Activated CD8-positive, alpha-beta T cell treated with anti-CD3 and anti-CD28 coated beads, Interleukin-2, amount 10 ng/mL, durations not matched to agents 7 days and 5 days (primary cell): ENCODE data around the gene BRD9. TPM values are rescaled to one million over a fixed set of nuclear protein-coding genes. Genes with fewer than 3 reads are reported as not detected.
"Not testable (repeated sequence)": the region's sequence is repeated elsewhere in the genome, so short reads cannot be mapped to it uniquely, and the experiment has no call there.

Experiments used
- ATAC-seq: fragments of 150-1000 bp; cut with Tn5 transposase; one replicate; pipeline ENCODE4 v1.10.0; 2021; ENCODE audit warnings: moderate library complexity
- CTCF ChIA-PET: fragments of 350-600 bp; sonication (Branson Sonifier 250); formaldehyde crosslinking; loops from one replicate; lab custom pipeline; 2021; ENCODE audit warnings: antibody characterized with exemption; lab: Charles Lee
- POLR2A ChIA-PET: fragments of 350-600 bp; sonication (Branson Sonifier 250); formaldehyde crosslinking; loops from one replicate; lab custom pipeline; 2021; ENCODE audit warnings: antibody characterized with exemption; lab: Charles Lee
- DNase-seq: peaks from one replicate; pipeline ENCODE4 v3.0.0-alpha.2; 2020
- H3K27ac Mint-ChIP-seq: one replicate; pipeline ENCODE4 v1.8.0; 2021; ENCODE audit warnings: mild to moderate bottlenecking, mixed read lengths
- H3K27me3 Mint-ChIP-seq: one replicate; pipeline ENCODE4 v1.8.0; 2021; ENCODE audit warnings: low read depth, mixed read lengths
- H3K36me3 Mint-ChIP-seq: one replicate; pipeline ENCODE4 v1.8.0; 2021; ENCODE audit warnings: low read depth, mixed read lengths
- H3K4me1 Mint-ChIP-seq: one replicate; pipeline ENCODE4 v1.8.0; 2021; ENCODE audit warnings: low read depth, mixed read lengths
- H3K4me3 Mint-ChIP-seq: one replicate; pipeline ENCODE4 v1.8.0; 2021; ENCODE audit warnings: mild to moderate bottlenecking, mixed read lengths
- H3K9me3 Mint-ChIP-seq: one replicate; pipeline ENCODE4 v1.8.0; 2022; ENCODE audit warnings: mixed read lengths; ENCODE audit not compliant: insufficient read depth
- total RNA-seq, 2 experiments: library from RNA; stranded (reverse); gene quantifications; one replicate each; pipeline ENCODE4 v1.2.3, GENCODE V29; 2021

BRD9 gene
- total RNA-seq = 10 to 100 TPM; 58.9 to 60.7 TPM

DNA sequence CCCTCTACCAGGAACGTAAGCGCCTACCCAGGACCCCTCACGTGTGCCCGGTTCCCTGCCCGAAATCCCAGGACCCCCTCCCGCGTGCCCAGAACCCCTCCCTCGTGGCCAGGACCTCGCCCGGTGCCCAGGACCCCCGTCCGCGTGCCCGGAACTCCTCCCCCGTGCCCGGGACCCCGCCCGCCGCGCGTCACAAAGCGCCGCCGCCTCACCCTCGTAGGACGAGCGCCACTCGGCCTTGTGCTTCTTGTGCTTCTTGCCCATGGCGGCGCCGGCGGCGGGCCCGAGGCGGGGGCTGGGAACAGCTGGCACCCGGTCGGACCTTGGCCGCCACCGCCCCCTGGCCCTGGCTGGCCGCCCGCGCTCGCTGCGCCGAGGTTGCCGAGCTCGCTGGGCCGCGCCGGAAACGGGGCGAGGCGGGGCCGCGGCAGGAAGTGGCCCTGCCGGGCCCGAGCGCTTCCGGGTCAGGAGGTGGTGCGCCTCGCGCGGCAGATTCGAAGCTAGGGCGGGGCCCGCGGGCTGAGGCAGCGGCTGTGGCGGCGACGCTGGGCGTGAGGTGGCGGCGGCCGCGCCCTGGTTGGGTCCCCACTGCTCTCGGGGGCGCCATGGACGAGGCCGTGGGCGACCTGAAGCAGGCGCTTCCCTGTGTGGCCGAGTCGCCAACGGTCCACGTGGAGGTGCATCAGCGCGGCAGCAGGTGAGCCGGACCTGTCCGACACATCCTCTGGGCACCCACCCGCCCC, at the start of gene BRD9, which contains the start of gene TRIP13:
TSS of gene BRD9 (minus strand) at position 408 of the 743 bp plus-strand sequence. CDS start at position 264, 144 bp downstream.
TSS of gene TRIP13 (plus strand) at position 491 of the 743 bp plus-strand sequence. CDS start at position 606, 115 bp downstream.
- no peaks in the 10 kb centered on the region for H3K27me3 Mint-ChIP-seq
- H3K36me3 Mint-ChIP-seq = peaks cover 69% of the 10 kb centered on the region
- CTCF ChIA-PET = interaction anchor here (1.0 to 3.4 kb wide), 4 partner anchors 10 to 223 kb away, joined by 3 to 22 read pairs (median 4); no protein-coding TSS in a partner anchor
- peaks cover 45% of the 10 kb centered on the region for H3K4me1 Mint-ChIP-seq
- peak within 1 kb of the TSS; percentile 93 for H3K27ac Mint-ChIP-seq
- H3K9me3 Mint-ChIP-seq = no peaks in the 10 kb centered on the region
- peak within 1 kb of the TSS; percentile 90 for H3K4me3 Mint-ChIP-seq
- POLR2A ChIA-PET = interaction anchor here (0.7 to 1.7 kb wide), 4 partner anchors 9 to 188 kb away, joined by 3 to 5 read pairs (median 4); no protein-coding TSS in a partner anchor
- DNase-seq (peak; percentile 89), ATAC-seq (peak; percentile 96)

DNA sequence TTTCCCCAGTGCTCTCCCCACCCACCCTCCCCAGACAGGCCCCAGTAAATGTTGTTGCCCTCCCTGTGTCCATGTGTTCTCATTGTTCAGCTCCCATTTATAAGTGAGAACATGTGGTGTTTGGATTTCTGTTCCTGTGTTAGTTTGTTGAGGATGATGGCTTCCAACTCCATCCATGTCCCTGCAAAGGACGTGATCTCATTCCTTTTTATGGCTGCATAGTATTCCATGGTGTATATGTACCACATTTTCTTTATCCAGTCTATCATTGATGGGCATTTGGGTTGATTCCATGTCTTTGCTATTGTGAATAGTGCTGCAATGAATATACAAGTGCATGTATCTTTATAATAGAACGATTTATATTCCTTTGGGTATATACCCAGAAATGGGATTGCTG, 48.1 kb upstream of the BRD9 start:
- POLR2A ChIA-PET, H3K9me3 Mint-ChIP-seq, DNase-seq, H3K27ac Mint-ChIP-seq, H3K4me3 Mint-ChIP-seq, H3K36me3 Mint-ChIP-seq, ATAC-seq, H3K4me1 Mint-ChIP-seq: not testable (repeated sequence)
- peaks cover 35% of the 10 kb centered on the region for H3K27me3 Mint-ChIP-seq
- CTCF ChIA-PET = interaction anchor here (1.3 to 1.4 kb wide), 2 partner anchors 10 to 17 kb away, joined by 3 to 6 read pairs; no protein-coding TSS in a partner anchor

DNA sequence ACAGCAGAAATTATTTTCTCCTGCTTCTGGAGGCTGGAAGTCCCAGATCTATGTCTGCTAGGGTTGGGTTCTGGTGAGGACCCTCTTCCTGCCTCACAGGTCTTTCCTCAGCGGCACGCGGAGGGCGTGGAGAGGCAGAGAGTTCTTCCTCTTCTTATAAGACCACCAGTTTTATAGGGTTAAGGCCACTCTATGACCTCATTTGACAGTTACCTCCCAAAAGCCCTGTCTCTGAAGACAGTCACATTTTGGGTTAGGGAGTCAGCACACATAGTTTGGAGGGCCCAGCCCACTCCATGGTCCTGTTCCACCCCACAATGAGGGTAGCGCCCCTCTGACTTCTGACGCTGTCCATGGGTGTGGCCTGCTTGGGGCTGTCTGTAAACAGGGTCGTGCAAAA, 46.8 kb upstream of the BRD9 start:
- no peaks in the 10 kb centered on the region for H3K9me3 Mint-ChIP-seq

DNA sequence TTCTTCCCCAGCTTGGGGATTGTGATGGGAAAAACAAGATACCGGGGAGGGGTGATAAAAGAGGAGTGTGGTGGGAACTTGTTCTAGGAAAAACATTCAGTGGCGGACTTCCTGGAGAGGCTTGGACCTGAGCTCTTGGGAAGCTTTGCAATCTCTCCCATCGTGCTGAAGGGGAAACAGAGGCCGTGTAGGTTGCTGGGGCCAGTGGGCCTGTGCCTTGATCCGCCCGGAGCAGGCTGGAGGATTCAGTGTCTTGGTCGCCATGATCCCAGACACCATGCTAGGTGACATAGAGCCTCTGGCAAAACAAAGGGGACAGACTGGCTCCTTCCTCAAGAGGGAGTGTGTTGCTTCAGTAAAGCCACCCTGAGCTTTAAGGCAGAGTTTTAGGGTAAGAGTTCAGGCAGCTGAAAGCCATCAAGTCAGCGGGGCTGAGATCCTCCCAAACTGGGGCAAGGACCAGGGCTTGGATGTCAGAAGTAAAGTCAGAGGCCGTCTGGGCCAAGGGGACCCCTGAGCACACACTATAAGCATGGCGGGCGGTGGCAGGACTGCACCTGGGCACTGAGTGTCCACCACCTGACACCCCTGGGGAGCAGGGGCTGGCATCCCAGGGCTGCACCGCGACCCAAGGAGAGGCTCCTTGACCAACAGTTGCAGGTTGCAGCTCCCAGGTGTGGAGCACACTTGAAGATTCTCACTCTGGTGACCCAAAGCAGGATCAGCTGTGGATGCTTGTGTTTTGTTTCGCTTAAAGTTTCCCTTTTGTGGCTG, 44.7 kb upstream of the BRD9 start:
- no peak overlapping the region for H3K4me3 Mint-ChIP-seq
- no peak for DNase-seq
- peaks cover 24% of the 10 kb centered on the region for H3K4me1 Mint-ChIP-seq
- ChIA-PET CTCF (interaction anchor here (0.9 to 2.2 kb wide), 3 partner anchors 14 to 73 kb away, joined by 3 to 7 read pairs (median 5); partner anchors contain the start of gene NKD2), POLR2A (no interaction called here)
- no peak for ATAC-seq
- peaks cover 14% of the 10 kb centered on the region for H3K27me3 Mint-ChIP-seq
- no peak overlapping the region for H3K27ac Mint-ChIP-seq
- no peaks in the 10 kb centered on the region for H3K36me3 Mint-ChIP-seq
- H3K9me3 Mint-ChIP-seq = no peaks in the 10 kb centered on the region

More for the DNA sequence above, 46.8 kb upstream of the BRD9 start:
- H3K4me3 Mint-ChIP-seq = no peak overlapping the region
- no peaks in the 10 kb centered on the region for H3K36me3 Mint-ChIP-seq
- POLR2A ChIA-PET = no interaction called here
- peaks cover 12% of the 10 kb centered on the region for H3K4me1 Mint-ChIP-seq
- CTCF ChIA-PET = interaction anchor here (1.4 kb wide), 1 partner anchor 16 kb away, joined by 6 read pairs; no protein-coding TSS in a partner anchor
- DNase-seq = no peak
- no peak overlapping the region for H3K27ac Mint-ChIP-seq
- peaks cover 25% of the 10 kb centered on the region for H3K27me3 Mint-ChIP-seq
- no peak for ATAC-seq

DNA sequence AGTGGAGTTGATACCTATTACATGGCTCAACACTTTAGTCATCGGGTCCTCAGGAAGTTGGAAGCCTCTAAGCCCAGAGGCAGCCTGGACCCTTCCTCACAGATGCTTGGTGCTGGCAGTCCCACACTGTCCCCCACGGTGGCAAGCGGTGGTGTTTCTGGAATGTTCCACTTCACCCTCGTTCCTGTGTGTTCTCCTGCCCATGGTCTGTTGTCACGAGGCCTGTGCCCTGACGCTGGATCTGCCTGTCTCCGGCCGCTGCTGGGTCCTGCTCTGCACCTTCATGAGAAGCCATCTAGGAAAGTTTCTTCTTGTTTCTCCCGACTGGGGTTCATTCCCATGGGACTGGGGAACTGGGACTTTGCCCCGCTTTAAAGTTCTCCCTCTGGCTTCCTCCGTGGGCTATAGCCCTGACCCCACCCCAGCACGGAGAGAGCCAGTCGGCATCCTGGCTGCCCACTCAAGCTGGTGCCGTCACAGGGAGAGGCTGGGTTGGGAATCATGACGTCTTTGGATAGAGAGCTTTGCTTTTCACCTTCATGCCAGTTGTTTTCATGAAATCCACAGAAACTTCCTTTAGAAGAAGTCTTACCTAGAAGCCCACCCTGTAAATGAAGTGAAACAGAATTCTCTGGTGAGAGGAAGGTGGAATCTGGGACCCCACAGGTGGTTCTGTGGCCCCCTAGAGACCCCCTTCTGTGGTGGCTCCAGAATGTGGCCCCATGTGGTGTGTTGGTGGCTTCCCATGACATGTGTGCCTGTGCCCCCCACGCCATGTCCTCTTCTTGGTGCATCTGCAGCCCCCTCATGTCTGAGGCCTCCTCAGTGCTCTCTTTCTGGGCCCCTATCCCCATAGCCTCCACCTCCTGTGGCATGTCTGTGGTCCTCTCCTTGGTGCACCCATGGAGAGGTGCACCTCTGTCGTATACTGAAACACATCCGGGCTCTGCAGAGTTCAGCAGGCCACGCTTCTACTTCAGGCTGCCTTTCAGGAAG, 43.8 kb upstream of the BRD9 start:
- ChIA-PET POLR2A (no interaction called here), CTCF (interaction anchor here (0.9 to 2.2 kb wide), 2 partner anchors 13 to 74 kb away, joined by 5 to 7 read pairs; no protein-coding TSS in a partner anchor)
- H3K27ac Mint-ChIP-seq = no peak overlapping the region
- H3K4me3 Mint-ChIP-seq = no peak overlapping the region
- DNase-seq (no peak), ATAC-seq (no peak)
- H3K4me1 Mint-ChIP-seq = peaks cover 28% of the 10 kb centered on the region
- H3K9me3 Mint-ChIP-seq = no peaks in the 10 kb centered on the region
- H3K27me3 Mint-ChIP-seq = peaks cover 10% of the 10 kb centered on the region
- H3K36me3 Mint-ChIP-seq = no peaks in the 10 kb centered on the region

DNA sequence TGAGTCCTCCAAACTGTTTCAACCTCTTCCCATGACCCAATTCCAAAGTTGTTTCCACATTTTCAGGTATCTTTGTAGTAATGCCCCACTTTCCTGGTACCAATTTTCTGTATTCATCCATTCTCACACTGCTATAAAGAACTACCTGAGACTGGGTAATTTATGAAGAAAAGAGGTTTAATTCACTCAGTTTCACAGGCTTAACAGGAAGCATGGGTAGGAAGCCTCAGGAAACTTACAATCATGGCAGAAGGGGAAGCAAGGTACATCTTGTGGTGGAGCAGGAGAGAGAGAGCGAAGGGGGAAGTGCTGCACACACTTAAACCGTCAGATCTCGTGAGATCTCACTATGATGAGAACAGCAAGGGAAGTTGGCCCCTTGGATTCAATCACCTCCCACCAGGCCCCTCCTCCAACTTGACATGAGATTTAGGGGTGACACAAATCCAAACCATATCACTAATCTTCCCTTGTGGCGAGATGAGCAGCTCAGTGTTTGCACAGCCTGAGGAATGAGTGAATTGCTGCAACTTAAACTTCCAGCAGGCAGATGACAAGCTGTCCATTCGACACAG, 43.0 kb upstream of the BRD9 start:
- H3K36me3 Mint-ChIP-seq = no peaks in the 10 kb centered on the region
- ChIA-PET CTCF (interaction anchor here (1.7 to 4.2 kb wide), 4 partner anchors 12 to 205 kb away, joined by 7 to 37 read pairs (median 16); no protein-coding TSS in a partner anchor), POLR2A (no interaction called here)
- no peak overlapping the region for H3K4me3 Mint-ChIP-seq
- no peak overlapping the region for H3K27ac Mint-ChIP-seq
- H3K9me3 Mint-ChIP-seq = no peaks in the 10 kb centered on the region
- peaks cover 6% of the 10 kb centered on the region for H3K27me3 Mint-ChIP-seq
- ATAC-seq = no peak
- peaks cover 28% of the 10 kb centered on the region for H3K4me1 Mint-ChIP-seq
- no peak for DNase-seq

DNA sequence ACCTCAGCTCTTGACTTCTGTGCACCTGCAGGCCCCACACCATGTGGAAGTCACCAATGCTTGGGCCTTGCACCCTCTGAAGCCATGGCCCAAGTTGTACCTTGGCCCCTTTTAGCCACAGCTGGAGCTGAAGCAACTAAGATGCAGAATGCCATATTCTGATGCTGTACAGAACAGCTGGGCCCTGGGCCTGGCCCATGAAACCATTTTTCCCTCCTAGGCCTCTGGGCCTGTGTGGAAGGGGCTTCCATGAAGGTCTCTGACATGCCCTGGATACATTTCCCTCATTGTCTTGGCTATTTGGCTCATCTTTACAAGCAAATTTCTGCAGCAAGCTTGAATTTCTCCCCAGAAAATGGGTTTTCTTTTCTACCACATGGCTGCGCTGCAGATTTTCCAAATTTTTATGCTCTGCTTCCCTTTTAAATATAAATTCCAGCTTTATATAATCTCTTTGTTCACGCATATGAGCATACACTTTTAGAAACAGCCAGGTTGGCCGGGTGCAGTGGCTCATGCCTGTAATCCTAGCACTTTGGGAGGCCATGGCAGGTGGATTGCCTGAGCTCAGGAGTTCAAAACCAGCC, 41.9 kb upstream of the BRD9 start:
- POLR2A ChIA-PET, H3K36me3 Mint-ChIP-seq, DNase-seq, H3K27ac Mint-ChIP-seq, H3K9me3 Mint-ChIP-seq, H3K27me3 Mint-ChIP-seq, ATAC-seq, H3K4me3 Mint-ChIP-seq: not testable (repeated sequence)
- CTCF ChIA-PET = interaction anchor here (0.7 to 4.2 kb wide), 5 partner anchors 11 to 206 kb away, joined by 3 to 37 read pairs (median 13); no protein-coding TSS in a partner anchor
- peaks cover 28% of the 10 kb centered on the region for H3K4me1 Mint-ChIP-seq

DNA sequence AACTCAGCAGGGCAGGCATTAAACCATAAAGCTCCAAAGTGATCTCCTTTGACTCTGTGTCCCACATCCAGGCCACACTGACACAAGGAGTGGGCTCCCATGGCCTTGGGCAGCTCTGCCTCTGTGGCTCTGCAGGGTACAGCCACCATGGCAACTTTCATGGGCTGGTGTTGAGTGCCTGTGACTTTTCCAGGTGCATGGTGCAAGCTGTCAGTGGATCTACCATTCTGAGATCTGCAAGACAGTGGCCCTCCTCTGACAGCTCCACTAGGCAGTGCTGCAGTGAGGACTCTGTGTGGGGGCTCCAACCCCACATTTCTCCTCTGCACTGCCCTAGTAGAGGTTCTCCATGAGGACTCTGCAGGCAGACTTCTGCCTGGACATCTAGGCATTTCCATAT, 41.4 kb upstream of the BRD9 start:
- not testable (repeated sequence) for H3K36me3 Mint-ChIP-seq, H3K9me3 Mint-ChIP-seq, H3K4me3 Mint-ChIP-seq, ATAC-seq, H3K27ac Mint-ChIP-seq, H3K27me3 Mint-ChIP-seq, DNase-seq
- H3K4me1 Mint-ChIP-seq = peaks cover 28% of the 10 kb centered on the region
- POLR2A ChIA-PET = interaction anchor here (0.6 kb wide), 1 partner anchor 249 kb away, joined by 3 read pairs; no protein-coding TSS in a partner anchor
- CTCF ChIA-PET = interaction anchor here (1.2 to 4.2 kb wide), 5 partner anchors 10 to 206 kb away, joined by 3 to 37 read pairs (median 13); no protein-coding TSS in a partner anchor

DNA sequence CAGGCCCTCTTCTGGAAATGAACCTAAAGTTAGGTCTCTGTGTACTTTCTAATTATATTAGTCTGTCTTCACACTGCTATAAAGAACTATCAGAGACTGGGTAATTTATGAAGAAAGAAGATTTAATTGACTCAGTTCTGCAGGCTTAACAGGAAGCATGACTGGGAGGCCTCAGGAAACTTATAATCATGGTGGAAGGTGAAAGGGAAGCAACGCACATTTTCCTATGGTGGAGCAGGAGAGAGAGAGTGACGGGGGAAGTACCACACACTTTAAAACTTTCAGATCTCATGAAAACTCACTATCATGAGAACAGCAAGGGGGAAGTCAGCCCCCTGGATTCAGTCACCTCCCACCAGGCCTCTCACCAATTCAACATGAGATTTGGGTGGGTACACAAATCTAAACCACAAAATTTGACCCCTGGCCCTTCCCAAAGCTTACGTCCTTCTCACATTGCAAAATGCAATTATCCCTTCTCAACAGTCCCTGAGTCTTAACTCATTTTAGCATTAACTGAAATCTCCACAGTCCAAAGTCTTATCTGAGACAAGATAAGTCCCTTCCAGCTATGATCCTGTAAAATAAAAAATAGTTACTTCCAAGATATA, 40.8 kb upstream of the BRD9 start:
- H3K36me3 Mint-ChIP-seq = no peaks in the 10 kb centered on the region
- no peak overlapping the region for H3K27ac Mint-ChIP-seq
- POLR2A ChIA-PET = interaction anchor here (0.6 kb wide), 1 partner anchor 250 kb away, joined by 3 read pairs; no protein-coding TSS in a partner anchor
- ATAC-seq = no peak
- H3K27me3 Mint-ChIP-seq = peaks cover 9% of the 10 kb centered on the region
- CTCF ChIA-PET = interaction anchor here (0.9 to 4.2 kb wide), 7 partner anchors 9 to 234 kb away, joined by 4 to 37 read pairs (median 6); no protein-coding TSS in a partner anchor
- peaks cover 28% of the 10 kb centered on the region for H3K4me1 Mint-ChIP-seq
- DNase-seq = no peak
- no peak overlapping the region for H3K4me3 Mint-ChIP-seq
- H3K9me3 Mint-ChIP-seq = no peaks in the 10 kb centered on the region
